Activated CD8-positive, alpha-beta memory T cell treated with anti-CD3 and anti-CD28 coated beads, Interleukin-2, amount 10 ng/mL, durations not matched to agents 7 days and 5 days (primary cell): Measurements from ENCODE around the gene CHMP1A. TPM values are rescaled to one million over a fixed set of nuclear protein-coding genes. Genes with fewer than 3 reads are reported as not detected.

Experiments
- ATAC-seq: fragments of 150-1000 bp; cut with Tn5 transposase; one replicate; pipeline ENCODE4 v1.10.0; 2021; ENCODE audit warnings: moderate library complexity
- CTCF ChIA-PET: fragments of 350-600 bp; sonication (Branson Sonifier 250); formaldehyde crosslinking; loops from one replicate; lab custom pipeline; 2021; ENCODE audit warnings: antibody characterized with exemption; lab: Charles Lee
- DNase-seq: peaks from one replicate; pipeline ENCODE4 v3.0.0-alpha.2; 2020
- H3K27ac Mint-ChIP-seq: one replicate; pipeline ENCODE4 v1.8.0; 2021; ENCODE audit warnings: mild to moderate bottlenecking, mixed read lengths
- H3K27me3 Mint-ChIP-seq: one replicate; pipeline ENCODE4 v1.8.0; 2021; ENCODE audit warnings: mixed read lengths
- H3K36me3 Mint-ChIP-seq: one replicate; pipeline ENCODE4 v1.8.0; 2021; ENCODE audit warnings: mild to moderate bottlenecking, mixed read lengths
- H3K4me1 Mint-ChIP-seq: one replicate; pipeline ENCODE4 v1.8.0; 2021; ENCODE audit warnings: mixed read lengths
- H3K4me3 Mint-ChIP-seq: one replicate; pipeline ENCODE4 v1.8.0; 2021; ENCODE audit warnings: mild to moderate bottlenecking, moderate library complexity, mixed read lengths
- H3K9me3 Mint-ChIP-seq: one replicate; pipeline ENCODE4 v1.8.0; 2022; ENCODE audit warnings: low read depth, mixed read lengths
- total RNA-seq, 2 experiments: library from RNA; stranded (reverse); gene quantifications; one replicate each; pipeline ENCODE4 v1.2.3, GENCODE V29; 2021

The CHMP1A gene
- total RNA-seq, 2 experiments from 2014 or later = 86.5 to 106 TPM

GRCh38 chr16:89599902-89600301, 57.6 kb downstream of the CHMP1A start:
- Mint-ChIP-seq H3K27me3 (no peaks in the 10 kb centered on the region), H3K36me3 (no peaks in the 10 kb centered on the region), H3K4me3 (no peak overlapping the region), H3K4me1 (peaks cover 14% of the 10 kb centered on the region), H3K27ac (no peak overlapping the region), H3K9me3 (no peaks in the 10 kb centered on the region)
- ATAC-seq = no peak
- no peak for DNase-seq
- CTCF ChIA-PET = interaction anchor here (1.5 to 1.6 kb wide), 2 partner anchors 42 to 99 kb away, joined by 3 to 7 read pairs; no protein-coding TSS in a partner anchor

GRCh38 chr16:89599451-89599858, 58.1 kb downstream of the CHMP1A start:
- Mint-ChIP-seq H3K4me3 (no peak overlapping the region), H3K36me3 (no peaks in the 10 kb centered on the region), H3K27ac (no peak overlapping the region)

GRCh38 chr16:89598199-89598598, 59.3 kb downstream of the CHMP1A start:
- Mint-ChIP-seq H3K4me1 (peaks cover 24% of the 10 kb centered on the region), H3K4me3 (no peak overlapping the region), H3K36me3 (no peaks in the 10 kb centered on the region), H3K27ac (no peak overlapping the region), H3K27me3 (no peaks in the 10 kb centered on the region), H3K9me3 (no peaks in the 10 kb centered on the region)
- CTCF ChIA-PET = no interaction called here
- ATAC-seq (no peak), DNase-seq (no peak)

More at GRCh38 chr16:89599451-89599858, 58.1 kb downstream of the CHMP1A start:
- Mint-ChIP-seq H3K9me3 (no peaks in the 10 kb centered on the region), H3K27me3 (no peaks in the 10 kb centered on the region), H3K4me1 (peaks cover 14% of the 10 kb centered on the region)
- CTCF ChIA-PET = interaction anchor here (1.5 to 1.6 kb wide), 2 partner anchors 42 to 99 kb away, joined by 3 to 7 read pairs; no protein-coding TSS in a partner anchor
- ATAC-seq (peak; percentile 34), DNase-seq (peak; percentile 57)

GRCh38 chr16:89596957-89597649, 60.4 kb downstream of the CHMP1A start:
- no peak overlapping the region for H3K27ac Mint-ChIP-seq
- H3K4me3 Mint-ChIP-seq = no peak overlapping the region
- no peaks in the 10 kb centered on the region for H3K36me3 Mint-ChIP-seq
- H3K9me3 Mint-ChIP-seq = no peaks in the 10 kb centered on the region
- ATAC-seq = no peak
- CTCF ChIA-PET = no interaction called here
- no peak for DNase-seq
- no peaks in the 10 kb centered on the region for H3K27me3 Mint-ChIP-seq
- peaks cover 14% of the 10 kb centered on the region for H3K4me1 Mint-ChIP-seq

GRCh38 chr16:89596061-89596689, 61.3 kb downstream of the CHMP1A start:
- DNase-seq (no peak), ATAC-seq (no peak)
- Mint-ChIP-seq H3K9me3 (no peaks in the 10 kb centered on the region), H3K36me3 (no peaks in the 10 kb centered on the region), H3K27me3 (no peaks in the 10 kb centered on the region), H3K4me1 (peaks cover 13% of the 10 kb centered on the region), H3K4me3 (no peak overlapping the region), H3K27ac (no peak overlapping the region)
- CTCF ChIA-PET = no interaction called here

GRCh38 chr16:89595330-89596060, 62.0 kb downstream of the CHMP1A start:
- H3K36me3 Mint-ChIP-seq = no peaks in the 10 kb centered on the region
- ATAC-seq (no peak), DNase-seq (no peak)
- peaks cover 13% of the 10 kb centered on the region for H3K4me1 Mint-ChIP-seq
- no peak overlapping the region for H3K4me3 Mint-ChIP-seq
- H3K9me3 Mint-ChIP-seq = no peaks in the 10 kb centered on the region
- no peak overlapping the region for H3K27ac Mint-ChIP-seq
- CTCF ChIA-PET = no interaction called here
- H3K27me3 Mint-ChIP-seq = no peaks in the 10 kb centered on the region

Other genes starting within 250 kb of the CHMP1A start
- 100 to 1,000 TPM; 184 to 235 TPM for gene ANKRD11, start 167.1 kb downstream of the CHMP1A start, total RNA-seq
- 100 to 1,000 TPM in 1 of 2 experiments, 10 to 100 TPM in 1; 92.1 to 110 TPM for gene SPG7, start 149.3 kb downstream of the CHMP1A start, total RNA-seq
- gene RPL13, start 97.0 kb downstream of the CHMP1A start, total RNA-seq = 1,000 to 10,000 TPM; 2,153 to 2,209 TPM
- gene CPNE7, start 82.0 kb downstream of the CHMP1A start, total RNA-seq = 1 to 10 TPM in 1 of 2 experiments, under 1 TPM in 1; 0.38 to 3.1 TPM
- not detected for gene DPEP1, start 44.1 kb downstream of the CHMP1A start, total RNA-seq
- gene SPATA33, start 128 bp upstream of the CHMP1A start, total RNA-seq = 10 to 100 TPM; 14.5 to 17.4 TPM
- 10 to 100 TPM; 80.5 to 94.2 TPM for gene CDK10, start 29.0 kb upstream of the CHMP1A start, total RNA-seq
- gene SPATA2L, start 44.0 kb upstream of the CHMP1A start, total RNA-seq = 1 to 10 TPM; 5.8 to 7.4 TPM
- gene VPS9D1, start 63.2 kb upstream of the CHMP1A start, total RNA-seq = 1 to 10 TPM; 3.6 to 4.6 TPM
- 10 to 100 TPM; 38.0 to 58.1 TPM for gene ZNF276, start 63.8 kb upstream of the CHMP1A start, total RNA-seq
- 100 to 1,000 TPM; 135 to 202 TPM for gene FANCA, start 158.9 kb upstream of the CHMP1A start, total RNA-seq
- gene SPIRE2, start 170.8 kb upstream of the CHMP1A start, total RNA-seq = under 1 TPM; 0.44 to 0.80 TPM
- 100 to 1,000 TPM; 181 to 216 TPM for gene TCF25, start 215.9 kb upstream of the CHMP1A start, total RNA-seq